H1 (cell line): ENCODE results near the gene MAFF. TPM values are rescaled to one million over a fixed set of nuclear protein-coding genes. Genes with fewer than 3 reads are reported as not detected.

Experiments
- BRCA1 ChIP-seq: IDR thresholded peaks from 2 replicates; pipeline ENCODE4 v1.6.1; 2012; ENCODE audit warnings: low read depth, low read length, improper control_type of control experiment
- EGR1 ChIP-seq: IDR thresholded peaks from 2 replicates; pipeline ENCODE4 v1.6.1; 2011; ENCODE audit warnings: low read depth, low read length, borderline replicate concordance
- polyA plus RNA-seq, 7 experiments: library from polyadenylated mRNA; depleted of rRNA in 3 of 7; stranded (reverse) in 5 of 7; unstranded in 2 of 7; fragments of >200 nt in 5 of 7; fragments of 200-250 nt in 2 of 7; gene quantifications; 1 replicate in 5 of 7; 2 replicates in 1 of 7; 4 replicates in 1 of 7; pipeline versions ENCODE4 v1.2.1 to v1.2.3, GENCODE V29; 2011 to 2013; ENCODE audit warnings: missing spikeins in 2 of 7, mixed read lengths in 2 of 7
- total RNA-seq: library from RNA; stranded (reverse); fragmentation: NEBNext Ultra II Directional; extraction: Animal tissue kit (Norgen Biotek cat#: 25700); gene quantifications from 2 replicates; pipeline ENCODE4 v1.2.1, GENCODE V29; 2021

Gene MAFF
- total and polyA plus RNA-seq, 2 of the 8 experiments (the other 6 are each of a cell fraction or from before 2014, with no cell fraction given): 1.5 to 6.3 TPM

DNA sequence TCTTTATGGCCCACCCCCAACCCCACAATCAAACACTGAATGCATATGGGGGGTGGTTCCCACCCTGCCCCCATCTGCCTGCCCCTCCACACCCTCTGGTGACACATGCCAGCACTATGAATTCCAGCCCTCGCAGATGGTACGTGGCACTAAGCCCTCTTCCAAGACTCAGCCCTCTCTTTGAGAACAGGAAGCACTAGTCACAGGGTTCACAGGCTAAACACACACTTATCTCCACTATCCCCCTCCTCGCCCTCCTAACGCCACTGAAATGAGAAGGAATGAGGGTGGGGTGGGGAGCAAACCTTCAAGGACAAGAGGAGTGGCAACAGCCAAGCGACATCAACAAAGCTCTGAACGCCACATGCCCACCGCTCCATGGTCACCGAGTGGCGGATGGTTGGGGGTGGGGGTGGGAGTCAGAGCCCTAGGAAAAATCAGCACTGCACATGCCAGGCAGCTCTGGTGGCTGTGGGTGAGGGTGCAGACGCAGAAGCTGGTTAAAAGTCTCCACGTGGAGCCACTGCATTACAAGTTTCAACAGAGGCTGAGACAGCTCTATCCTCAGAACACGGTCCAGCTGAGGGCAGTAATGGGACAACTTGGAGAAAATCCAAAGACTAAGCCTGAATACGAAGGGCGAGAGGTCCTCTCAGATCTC, 37.4 kb downstream of the MAFF start (continued):
- TF ChIP-seq EGR1 (no peak), BRCA1 (no peak)
